BJ (cell line): ENCODE data around the gene SMG7. TPM values are rescaled to one million over a fixed set of nuclear protein-coding genes. Genes with fewer than 3 reads are reported as not detected.
A peak's percentile ranks its signal among the peaks of the same experiment; 100 is the strongest.

ENCODE experiments used
- CTCF ChIA-PET: fragments of 350-600 bp; formaldehyde crosslinking; extraction: SDS; loops from one replicate; lab custom pipeline; 2021; ENCODE audit warnings: antibody characterized with exemption, inconsistent platforms; lab: Yijun Ruan, JAX
- POLR2A ChIA-PET: fragments of 300-600 bp; sonication (Branson Sonifier 250); formaldehyde crosslinking; extraction: SDS; loops from one replicate; lab custom pipeline; 2021; ENCODE audit warnings: antibody characterized with exemption; lab: Charles Lee
- DNase-seq: peaks from one replicate; pipeline ENCODE4 v3.0.0-alpha.2; 2011; ENCODE audit warnings: low read depth
- H3K27me3 ChIP-seq: 2 replicates; pipeline ENCODE4 v1.6.0; 2011; ENCODE audit warnings: low read length; ENCODE audit not compliant: control insufficient read depth, insufficient read depth
- H3K36me3 ChIP-seq: 2 replicates; pipeline ENCODE4 v1.5.1; 2011; ENCODE audit warnings: low read length; ENCODE audit not compliant: control insufficient read depth, insufficient read depth
- H3K4me3 ChIP-seq: 2 replicates; pipeline ENCODE4 v1.5.1; 2011; ENCODE audit warnings: low read depth, mild to moderate bottlenecking, control low read depth, low read length
- CTCF ChIP-seq: IDR thresholded peaks from 2 replicates; pipeline ENCODE4 v1.5.1; 2011; ENCODE audit warnings: low read depth, mild to moderate bottlenecking, control low read depth, inconsistent platforms, low read length, moderate library complexity; ENCODE audit not compliant: insufficient read depth
- polyA plus RNA-seq: library from polyadenylated mRNA; depleted of rRNA; stranded (reverse); fragments of >200 nt; gene quantifications from 2 replicates; pipeline ENCODE4 v1.2.3, GENCODE V29; 2011

Gene SMG7
- polyA plus RNA-seq, 1 experiment, result 26.1 TPM

GRCh38 chr1:183533617-183534174, 61.4 kb downstream of the SMG7 start:
- no peak for TF ChIP-seq CTCF
- Histone ChIP-seq H3K4me3 (no peak overlapping the region), H3K27me3 (no peaks in the 10 kb centered on the region), H3K36me3 (peaks cover 5% of the 10 kb centered on the region)
- CTCF ChIA-PET, result interaction anchor here (1.1 kb wide), 1 partner anchor 12 kb away, joined by 3 read pairs; no protein-coding TSS in a partner anchor
- POLR2A ChIA-PET, result no interaction called here
- DNase-seq, result no peak

- POLR2A ChIA-PET, result no interaction called here
- H3K36me3 ChIP-seq, result peaks cover 12% of the 10 kb centered on the region
These were observed 65.1 kb downstream of the SMG7 start for GRCh38 chr1:183537405-183537804.

GRCh38 chr1:183543619-183544204, 71.4 kb downstream of the SMG7 start:
- peaks cover 15% of the 10 kb centered on the region for H3K36me3 ChIP-seq

More at GRCh38 chr1:183537405-183537804, 65.1 kb downstream of the SMG7 start:
- CTCF ChIA-PET, result no interaction called here
- no peaks in the 10 kb centered on the region for H3K27me3 ChIP-seq
- no peak overlapping the region for H3K4me3 ChIP-seq
- no peak for TF ChIP-seq CTCF
- no peak for DNase-seq

GRCh38 chr1:183544598-183545297, 72.4 kb downstream of the SMG7 start:
- POLR2A ChIA-PET, result no interaction called here

More at GRCh38 chr1:183543619-183544204, 71.4 kb downstream of the SMG7 start:
- no peaks in the 10 kb centered on the region for H3K27me3 ChIP-seq
- TF ChIP-seq CTCF, result peak; percentile 85
- no peak overlapping the region for H3K4me3 ChIP-seq
- CTCF ChIA-PET, result no interaction called here
- peak; percentile 19 for DNase-seq
- POLR2A ChIA-PET, result no interaction called here

More at GRCh38 chr1:183544598-183545297, 72.4 kb downstream of the SMG7 start:
- CTCF ChIA-PET, result interaction anchor here (0.7 to 1.1 kb wide), 2 partner anchors 35 to 86 kb away, joined by 3 read pairs; no protein-coding TSS in a partner anchor
- Histone ChIP-seq H3K36me3 (peaks cover 11% of the 10 kb centered on the region), H3K27me3 (no peaks in the 10 kb centered on the region), H3K4me3 (no peak overlapping the region)
- DNase-seq, result no peak
- TF ChIP-seq CTCF, result no peak
